Measurements from ENCODE around the gene VGLL4.
"Not testable (repeated sequence)": the region's sequence is repeated elsewhere in the genome, so short reads cannot be mapped to it uniquely, and the experiment has no call there.

The VGLL4 gene

DNA sequence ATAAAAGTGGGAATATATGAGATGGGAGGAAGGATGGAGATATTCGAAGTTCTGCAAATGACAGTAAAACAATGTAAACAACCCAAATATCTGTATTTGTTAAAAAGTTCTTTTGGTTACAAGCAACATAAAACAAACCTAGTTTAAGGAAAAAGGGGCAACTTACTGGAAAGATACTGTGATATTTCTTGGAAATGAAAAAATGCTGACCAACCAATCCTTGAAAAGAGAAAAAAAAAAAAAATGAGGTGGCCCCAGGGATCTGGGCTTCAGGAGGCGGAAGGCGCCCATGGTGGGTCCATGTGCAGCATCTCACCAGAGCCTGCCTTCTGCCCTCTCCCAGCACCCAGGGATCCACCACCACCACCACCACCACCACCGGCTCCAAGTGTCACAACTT, 59.1 kb downstream of the VGLL4 start:
- no peak for DNase-seq (ENCODE audit: low read depth, low spot score)

DNA sequence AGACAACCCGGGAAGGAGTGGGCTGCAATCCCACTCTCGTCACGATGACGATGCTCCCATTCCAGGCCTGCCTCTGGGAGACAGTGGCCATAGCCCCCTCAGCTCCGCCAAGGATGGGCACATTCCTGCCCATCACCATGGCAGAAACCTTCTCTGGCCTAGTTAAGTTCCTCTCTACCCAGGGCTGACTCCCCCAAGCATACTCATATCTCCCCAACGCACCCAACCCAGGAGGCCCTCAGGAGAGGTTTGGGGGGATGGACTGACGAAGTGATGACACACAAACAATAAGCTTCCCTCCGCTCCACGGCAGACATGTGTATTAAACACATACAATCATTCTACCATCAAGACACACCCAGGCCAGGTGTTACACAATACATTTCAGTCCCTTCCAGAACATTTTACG, 60.1 kb downstream of the VGLL4 start:
- no peak for DNase-seq (ENCODE audit: low read depth, low spot score)

DNA sequence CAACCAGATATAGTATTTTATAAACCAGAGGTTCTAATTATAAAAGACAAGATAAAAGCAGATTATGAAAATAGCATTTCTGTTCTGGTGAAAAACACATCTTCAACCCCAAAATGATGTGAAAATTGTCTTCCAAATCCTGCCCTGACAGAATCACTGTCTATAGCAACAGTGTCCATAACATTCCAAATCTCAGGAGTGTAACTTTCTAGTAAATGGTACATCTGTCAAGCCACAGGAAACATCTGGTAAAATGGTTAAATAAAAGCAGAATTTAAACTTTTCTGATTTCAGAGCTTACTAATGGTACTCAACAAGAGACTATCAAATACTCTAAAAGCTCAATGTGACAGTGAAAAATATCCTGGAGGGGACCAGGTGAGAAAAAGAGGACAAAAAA, 60.5 kb downstream of the VGLL4 start:
- DNase-seq (ENCODE audit: low read depth, low spot score) = no peak

DNA sequence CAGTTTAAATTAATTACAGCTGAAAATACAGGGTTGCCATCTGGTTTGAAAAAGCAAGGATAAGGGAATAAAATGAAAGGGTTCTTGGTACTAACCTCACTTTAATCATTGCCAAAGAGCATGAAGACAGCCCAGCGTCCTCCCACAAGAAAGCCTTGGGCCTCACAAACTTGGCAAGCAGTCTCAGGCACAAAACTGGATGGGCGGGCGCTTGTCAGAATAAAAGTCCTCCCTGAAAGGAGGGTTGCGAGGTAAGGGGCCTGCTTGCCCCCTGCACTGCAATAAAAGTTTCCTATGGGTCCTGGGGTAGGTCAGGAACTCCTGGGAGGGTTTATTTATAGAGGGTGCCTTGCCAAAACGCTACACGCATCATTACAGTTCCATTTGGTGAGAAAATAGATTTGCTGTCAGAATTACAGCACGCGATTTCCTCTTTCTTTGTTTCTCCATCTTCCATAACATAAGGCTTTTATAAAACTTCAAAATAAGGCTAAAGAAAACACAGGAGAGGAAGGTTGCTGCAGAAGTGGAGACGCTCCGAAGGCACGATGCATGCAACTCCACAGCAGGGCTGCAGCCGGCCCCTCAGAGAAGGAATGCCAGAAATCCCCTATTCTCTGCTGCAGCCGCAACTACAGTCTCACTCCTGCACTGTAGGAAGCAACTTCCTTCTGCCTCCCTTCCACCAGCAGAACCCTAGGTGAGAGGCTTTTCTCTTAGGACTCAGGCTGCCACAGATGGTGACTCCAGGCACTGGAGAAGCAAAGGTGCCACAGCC, 61.3 kb downstream of the VGLL4 start:
- no peak for DNase-seq (ENCODE audit: low read depth, low spot score)

DNA sequence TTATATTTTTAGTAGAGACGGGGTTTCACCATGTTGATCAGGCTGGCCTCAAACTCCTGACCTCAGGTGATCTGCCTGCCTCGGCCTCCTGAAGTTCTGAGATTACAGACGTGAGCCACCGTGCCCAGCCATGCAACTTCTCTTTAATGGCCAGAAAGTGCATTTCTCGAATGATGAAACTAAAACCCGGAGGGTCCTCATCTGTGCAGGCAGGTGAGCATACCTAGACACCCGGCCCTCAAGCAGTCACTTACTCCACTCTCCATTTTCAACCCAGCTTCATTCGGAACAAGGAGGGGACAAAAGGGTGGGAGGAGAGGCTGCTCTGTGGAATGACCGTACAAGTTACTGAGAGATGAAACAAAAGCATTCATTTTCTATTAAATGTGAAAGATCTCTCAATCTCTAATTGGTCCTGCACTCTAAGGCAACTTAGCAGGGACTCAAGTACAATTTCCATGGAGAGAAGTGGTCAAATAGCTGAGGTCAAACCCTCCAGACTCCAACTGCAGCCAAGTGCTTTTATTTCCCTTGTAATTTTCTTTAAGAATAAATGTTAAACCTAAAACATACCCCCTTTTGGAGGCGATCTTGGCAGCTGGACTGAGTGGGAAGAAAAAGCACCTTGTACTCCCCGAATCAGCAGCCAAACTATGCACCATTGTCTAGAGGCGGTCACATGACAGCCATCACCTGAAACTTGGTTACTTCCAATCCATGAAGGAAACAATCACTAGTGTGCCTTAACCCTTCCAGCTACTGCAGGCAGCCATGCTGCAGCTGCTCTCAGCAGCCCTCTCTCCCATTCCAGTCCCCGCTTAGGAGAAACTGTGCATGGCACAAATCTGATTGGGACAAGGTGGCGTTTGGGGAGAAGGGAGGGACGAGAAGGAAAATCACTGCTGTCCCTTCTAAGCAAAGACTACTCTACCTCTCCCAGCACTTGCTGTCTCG, 62.2 kb downstream of the VGLL4 start:
- DNase-seq (ENCODE audit: low read depth, low spot score) = no peak

DNA sequence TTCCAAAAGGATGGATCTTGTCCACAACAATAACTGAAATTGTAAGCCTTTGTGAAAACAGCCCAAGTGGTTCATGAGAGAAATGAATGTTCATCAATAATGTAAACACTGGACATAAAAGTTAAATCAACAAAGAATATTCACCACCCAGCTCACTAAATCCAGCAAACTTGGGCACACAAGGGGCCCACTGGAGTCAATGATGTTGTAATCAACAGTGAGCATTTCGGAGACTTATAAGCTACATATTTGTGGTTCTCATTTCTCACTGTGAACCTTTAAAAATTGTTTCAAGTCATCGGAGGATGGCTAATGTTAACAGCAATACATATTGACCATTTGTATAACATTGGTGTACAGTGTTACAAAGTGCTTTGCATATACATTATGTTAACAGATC, 63.1 kb downstream of the VGLL4 start:
- DNase-seq (ENCODE audit: low read depth, low spot score) = no peak

DNA sequence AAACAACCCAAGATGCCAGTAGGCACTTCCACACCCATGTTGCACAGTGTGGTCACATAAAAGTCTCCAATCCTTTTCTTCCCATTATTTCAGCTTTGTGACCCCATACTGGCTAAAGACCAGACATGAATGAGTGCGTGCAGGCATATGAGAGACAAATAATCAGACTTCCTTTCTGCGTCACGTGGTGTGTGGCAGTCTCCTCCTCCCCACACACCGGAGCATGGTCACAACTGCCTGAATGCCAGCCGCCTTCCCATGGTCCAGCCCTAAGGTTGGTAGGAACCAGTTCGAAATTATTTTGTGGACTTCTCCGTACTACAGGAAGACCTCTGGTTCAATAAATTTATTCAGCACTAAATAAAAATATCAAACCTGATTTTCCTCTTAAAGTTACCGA, 65.5 kb downstream of the VGLL4 start:
- DNase-seq (ENCODE audit: low read depth, low spot score) = no peak

DNA sequence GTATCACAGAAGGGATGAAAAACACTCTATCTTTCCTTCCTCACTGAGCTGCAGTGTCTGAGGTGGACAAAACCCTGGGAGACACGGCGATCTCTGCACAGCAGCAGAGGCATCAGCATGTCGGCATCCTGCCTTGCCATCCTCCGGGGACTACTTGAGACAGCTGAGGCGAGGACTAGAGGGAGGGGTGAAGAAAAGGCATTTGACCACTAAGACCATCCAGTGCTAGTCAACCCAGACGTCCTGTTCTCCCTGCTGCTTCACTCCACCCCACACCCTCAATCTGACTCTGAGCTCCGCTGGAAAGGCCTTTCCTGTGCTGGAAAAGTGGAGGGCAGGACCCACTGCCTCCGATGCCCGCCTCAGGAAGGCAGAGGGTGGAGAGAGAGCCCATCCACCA, 67.3 kb downstream of the VGLL4 start:
- no peak for DNase-seq (ENCODE audit: low read depth, low spot score)

DNA sequence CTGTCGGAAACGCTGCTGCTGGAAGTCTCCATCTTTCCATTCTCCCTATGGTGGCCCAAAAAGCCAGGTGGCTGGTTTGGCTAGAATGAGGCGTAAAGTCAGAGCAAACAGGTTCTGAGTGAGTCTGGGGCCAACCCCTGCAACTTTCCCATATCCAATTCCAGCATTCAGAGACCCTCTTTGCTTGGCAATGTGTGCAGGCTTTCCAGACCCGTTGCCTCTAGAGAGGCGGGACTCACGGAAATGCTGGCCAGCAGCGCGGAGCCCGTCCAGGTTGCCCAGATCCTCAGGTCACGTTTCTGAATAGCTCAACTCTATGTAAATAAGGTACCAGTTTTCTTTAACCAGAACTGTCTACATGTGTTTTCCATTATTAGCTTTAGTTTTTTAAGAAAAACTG, 68.0 kb downstream of the VGLL4 start:
- no peak for DNase-seq (ENCODE audit: low read depth, low spot score)

DNA sequence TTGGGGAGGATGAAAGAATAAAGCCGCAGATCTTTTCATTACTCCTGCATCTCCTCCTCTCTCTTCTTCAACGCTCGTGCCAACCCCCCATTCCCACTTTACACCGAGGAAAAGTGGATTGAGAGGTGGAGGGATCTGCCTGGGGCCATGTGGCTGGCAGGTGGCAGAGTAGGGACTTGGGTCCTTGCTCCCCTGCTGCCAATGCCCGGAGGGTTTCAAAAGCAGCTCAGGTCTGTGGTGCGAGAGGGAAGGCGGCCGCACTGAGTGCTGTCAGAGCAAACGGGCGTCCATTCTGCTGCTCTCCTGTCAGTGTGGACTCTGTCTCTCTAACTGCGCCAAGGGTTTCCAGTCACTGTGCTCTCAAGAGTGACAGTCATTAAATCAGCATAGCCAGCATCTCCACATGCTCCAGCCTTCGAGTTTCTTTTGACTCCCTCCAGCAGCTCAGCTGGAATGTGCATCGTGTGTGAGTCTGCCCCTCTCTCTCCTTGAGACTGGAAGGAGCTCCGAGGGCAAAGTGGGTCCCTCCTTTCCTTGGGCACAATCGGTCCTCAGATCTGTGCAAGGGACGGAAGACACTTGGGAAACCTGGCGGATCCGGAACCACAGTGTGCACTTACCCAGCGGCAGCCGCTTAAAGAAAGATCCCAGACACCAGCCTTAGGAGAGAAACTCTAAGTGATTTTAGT, 68.6 kb downstream of the VGLL4 start:
- DNase-seq (ENCODE audit: low read depth, low spot score) = no peak

DNA sequence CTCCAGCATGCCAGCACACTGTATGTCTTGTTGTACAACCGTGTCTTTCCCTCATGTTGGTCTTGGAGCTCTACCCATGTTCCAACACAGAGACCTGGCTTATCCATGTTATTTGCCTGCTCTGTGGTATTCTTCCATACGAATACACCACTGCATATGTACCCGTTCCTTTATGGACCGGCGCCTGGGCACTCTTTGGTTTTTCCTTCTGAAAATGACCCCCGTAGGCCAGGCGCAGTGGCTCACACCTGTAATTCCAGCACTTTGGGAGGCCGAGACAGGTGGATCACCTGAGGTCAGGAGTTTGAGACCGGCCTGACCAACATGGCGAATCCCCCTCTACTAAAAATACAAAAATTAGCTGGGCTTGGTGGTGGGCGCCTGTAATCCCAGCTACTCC, 71.1 kb downstream of the VGLL4 start:
- DNase-seq (ENCODE audit: low read depth, low spot score) = not testable (repeated sequence)

DNA sequence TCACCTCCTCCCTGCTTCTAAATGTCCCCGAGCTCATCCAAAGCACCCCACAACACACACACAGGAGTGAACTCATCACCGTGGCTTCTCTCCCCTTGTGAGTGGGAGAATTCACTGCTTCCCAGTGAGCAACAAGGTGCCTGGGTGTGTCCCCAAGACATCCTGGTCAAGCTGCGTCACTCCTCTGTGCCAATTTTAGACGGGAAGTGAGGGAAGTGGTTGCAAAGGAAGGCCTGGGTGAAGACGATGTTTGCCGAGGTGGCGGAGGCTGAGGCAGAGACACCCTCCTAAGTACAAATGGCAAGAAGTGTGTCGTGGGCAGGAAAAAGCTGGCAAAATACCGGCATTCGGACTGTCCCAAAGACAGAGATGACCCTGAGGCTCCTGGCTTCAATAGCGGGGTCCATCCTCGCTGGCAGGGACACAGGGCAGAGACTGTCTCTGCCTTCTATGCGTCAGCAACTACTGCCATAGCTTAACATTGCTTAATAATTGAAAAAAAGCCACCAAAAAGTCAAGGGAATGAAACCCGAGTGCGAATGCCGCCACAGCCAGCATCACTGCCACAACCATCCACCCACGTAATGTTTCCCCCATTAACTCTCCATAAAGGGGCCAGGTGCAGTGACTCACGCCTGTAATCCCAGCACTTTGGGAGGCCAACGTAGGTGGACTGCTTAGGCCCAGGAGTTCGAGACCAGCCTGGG, 72.8 kb downstream of the VGLL4 start:
- DNase-seq (ENCODE audit: low read depth, low spot score) = no peak

DNA sequence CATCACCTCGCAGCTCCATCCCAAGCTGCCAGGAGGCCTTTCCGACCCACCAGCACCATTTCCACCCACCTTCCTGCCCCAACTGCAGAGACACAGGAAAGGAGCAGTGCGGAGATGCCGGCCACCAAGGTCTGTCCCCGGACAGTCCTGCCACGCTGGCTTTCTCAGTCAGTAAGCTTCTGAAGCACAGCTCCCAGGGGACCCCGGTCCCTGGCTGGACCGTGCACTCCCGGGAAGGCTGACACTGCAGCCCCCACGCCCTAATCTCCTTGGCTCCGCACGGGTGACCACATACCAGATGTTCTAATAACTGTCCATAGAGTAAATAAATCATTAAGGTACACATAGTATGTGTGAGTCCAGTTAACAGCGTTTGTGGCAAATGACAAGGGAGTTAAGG, 73.5 kb downstream of the VGLL4 start:
- no peak for DNase-seq (ENCODE audit: low read depth, low spot score)

DNA sequence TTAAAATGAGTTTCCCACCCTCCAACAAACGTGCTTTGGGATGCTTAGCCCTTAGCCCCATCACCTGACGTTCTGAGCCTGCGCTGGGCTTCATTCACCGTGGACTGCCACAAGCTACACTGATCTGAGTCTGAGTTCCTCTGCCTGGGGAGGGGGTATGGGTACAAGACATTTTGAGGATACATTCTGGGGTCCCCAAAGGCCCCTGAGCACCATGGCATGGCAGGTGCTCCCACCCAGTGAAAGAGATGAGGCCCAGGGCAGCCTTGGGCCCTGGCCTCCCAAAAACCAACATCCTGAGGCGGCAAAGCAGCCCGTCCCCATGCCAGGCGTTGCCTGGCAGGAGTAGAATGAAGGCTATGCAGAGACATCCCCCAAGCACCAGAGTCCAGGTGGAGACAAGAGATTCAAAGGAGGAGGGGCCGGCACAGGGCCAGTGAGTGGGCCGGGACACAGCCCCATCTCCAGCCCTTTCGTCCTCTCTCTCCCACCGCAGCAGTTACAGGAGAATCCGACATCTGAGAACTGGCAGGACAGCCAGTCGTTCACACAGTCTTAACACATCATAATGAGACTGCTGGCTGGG, 74.5 kb downstream of the VGLL4 start:
- no peak for DNase-seq (ENCODE audit: low read depth, low spot score)

DNA sequence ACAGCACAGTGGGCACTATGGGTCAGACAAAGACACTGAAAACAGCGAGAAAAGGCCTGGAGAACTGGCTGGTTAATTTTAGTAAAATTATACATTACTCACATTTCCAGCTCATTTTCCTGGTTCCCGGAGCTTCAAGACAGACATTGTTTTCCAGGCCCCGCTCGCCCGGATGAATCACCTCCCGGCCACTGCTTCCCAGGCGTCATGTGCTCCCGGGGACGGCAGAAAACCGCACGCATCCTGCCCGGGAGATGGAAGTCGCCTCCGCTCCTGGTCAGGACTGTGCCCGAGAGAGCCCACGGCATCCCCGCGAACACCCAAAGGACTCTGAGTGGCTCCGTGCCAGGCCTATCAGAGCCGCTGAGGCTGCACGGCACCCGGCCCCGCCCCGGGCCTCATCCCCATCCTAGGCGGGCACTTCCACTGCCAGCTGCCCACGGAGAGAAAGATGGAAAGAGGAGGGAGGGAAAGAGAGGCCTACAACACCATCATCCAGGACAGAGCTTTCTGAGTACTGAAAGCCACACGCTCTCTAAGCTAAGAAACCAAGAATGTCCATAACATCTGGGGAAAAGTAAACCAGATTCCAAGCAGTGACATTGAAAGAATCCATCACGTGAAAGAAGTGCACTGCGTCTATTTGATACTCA, 75.1 kb downstream of the VGLL4 start:
- no peak for DNase-seq (ENCODE audit: low read depth, low spot score)

DNA sequence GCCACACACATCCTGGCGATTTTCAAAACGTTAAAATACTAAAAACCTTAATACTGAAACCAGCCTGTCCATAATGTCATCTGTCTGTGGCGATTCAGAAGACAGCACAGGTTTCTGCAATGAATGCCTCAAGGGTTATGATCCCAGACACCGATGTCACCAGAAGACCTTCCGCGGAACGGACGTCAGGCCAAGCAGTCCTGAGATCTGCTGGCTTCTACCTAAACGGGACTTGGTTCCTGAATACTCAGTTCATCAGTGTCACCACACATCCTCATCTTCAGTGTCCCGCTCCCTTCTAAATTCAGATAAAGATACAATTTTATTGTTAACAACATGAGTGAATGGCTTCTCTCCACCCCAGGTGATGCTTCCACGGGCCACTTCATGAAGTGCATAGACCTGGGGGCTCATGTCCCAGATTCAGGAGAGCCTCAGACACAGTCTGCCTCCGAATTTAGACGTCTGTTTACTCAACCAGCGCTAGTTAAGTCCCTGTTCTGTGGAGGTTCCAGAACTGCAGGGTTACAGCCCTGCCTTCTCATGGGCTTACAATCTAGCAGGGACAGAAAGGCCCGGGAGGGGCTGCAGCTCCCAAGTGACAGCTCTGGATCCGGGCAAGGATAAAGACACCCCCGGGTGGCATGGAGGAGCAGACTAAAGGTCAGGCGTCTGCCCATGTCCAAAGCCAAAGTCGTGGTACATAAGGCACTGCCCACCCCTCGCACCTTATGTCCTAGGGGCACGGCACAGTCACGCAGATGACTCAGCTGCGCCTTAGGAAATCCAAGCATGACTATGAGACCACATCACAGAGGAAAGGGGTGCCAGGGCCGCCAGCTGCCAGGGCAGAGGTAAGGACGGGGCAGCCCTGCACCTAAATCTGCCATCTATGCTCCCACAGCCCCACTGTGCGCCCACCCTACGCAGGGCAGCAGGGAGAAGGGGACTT, 75.9 kb downstream of the VGLL4 start:
- no peak for DNase-seq (ENCODE audit: low read depth, low spot score)

DNA sequence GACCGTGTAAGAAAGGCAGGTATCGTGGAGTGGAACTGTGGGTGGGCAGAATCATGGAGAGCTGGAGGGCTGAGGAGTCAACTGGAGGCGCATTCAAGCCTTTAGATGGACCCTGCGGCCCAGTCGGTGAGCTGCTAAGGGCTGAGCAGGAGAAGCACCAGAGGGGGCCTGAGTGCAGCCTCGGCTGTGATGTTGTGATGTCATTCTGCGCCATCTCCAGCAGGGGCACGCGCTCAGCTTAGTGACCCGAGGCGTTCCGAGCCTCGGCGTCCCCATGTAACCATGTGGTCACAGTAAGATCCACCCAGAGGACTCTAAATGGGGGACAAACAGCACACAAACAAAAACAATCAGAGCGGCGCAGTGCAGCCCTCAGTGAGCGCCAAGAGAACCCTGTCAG, 76.8 kb downstream of the VGLL4 start:
- no peak for DNase-seq (ENCODE audit: low read depth, low spot score)

DNA sequence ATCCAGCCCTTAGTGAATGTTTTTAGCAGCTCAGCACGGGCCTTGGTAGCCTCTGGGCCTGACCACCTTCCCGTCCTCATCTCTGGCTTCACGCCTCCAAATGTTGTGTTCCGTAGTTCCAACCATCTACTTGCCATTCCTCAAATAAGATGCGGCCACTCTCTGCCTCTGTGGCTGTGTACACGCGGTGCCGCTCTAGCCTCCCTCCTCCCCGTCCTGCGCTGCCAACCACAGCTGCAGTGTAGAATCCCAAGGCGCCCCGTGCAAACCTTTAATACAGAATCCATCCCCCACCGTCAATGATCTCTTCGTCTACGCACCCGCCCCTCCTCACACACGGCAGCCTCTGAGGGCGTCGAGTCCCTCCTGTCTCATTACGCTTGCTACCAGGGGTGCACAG, 77.2 kb downstream of the VGLL4 start:
- no peak for DNase-seq (ENCODE audit: low read depth, low spot score)

DNA sequence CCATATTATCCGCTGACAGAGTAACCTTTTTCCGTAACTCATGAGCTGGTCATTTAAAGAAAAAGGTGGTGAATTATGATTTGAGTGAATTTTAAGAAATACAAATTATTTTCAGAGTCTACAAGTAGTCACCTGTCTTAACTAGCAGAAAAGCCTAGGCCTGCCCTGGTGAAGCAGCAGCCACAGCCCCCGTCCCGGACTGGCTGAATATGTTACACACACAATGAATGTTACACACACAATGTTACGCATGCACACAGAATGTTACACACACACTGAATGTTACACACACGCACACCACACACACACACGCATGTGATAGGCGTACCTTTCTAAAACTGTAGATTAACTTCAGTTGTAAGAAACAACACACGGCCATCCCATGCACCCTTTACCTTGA, 77.8 kb downstream of the VGLL4 start:
- no peak for DNase-seq (ENCODE audit: low read depth, low spot score)

DNA sequence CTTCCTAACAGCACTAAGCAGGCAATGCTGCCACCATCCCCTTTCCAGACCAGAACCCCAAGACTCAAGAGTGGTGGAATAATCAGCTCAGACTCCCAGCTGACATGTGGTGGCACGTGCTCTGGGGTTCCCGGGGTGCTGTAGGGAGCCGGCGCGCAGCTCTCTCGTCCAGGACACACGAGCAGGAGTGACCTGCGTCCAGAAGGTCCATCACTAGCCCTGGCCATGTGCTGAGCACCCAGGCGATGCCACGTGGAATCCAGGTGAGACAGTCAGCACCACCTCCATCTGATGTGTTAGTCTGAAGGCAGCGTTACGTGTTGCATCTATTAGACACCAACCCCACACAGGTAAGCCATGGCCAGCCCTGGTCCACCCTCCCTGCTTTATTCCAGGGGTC, 78.2 kb downstream of the VGLL4 start:
- no peak for DNase-seq (ENCODE audit: low read depth, low spot score)

Data from activated CD4-positive, CD25-positive, alpha-beta regulatory T cell treated with anti-CD3 and anti-CD28 coated beads, Interleukin-2, amount 50 U/mL, for 16 hours (primary cell).